H1 (cell line): ENCODE data around the gene SLC27A1. TPM values are rescaled to one million over a fixed set of nuclear protein-coding genes. Genes with fewer than 3 reads are reported as not detected.

ENCODE experiments used
- CHD2 ChIP-seq: IDR thresholded peaks from 2 replicates; pipeline ENCODE4 v1.6.1; 2012; ENCODE audit warnings: low read length, improper control_type of control experiment
- EZH2 ChIP-seq: fragments of 200-600 bp; sonication (generic); IDR thresholded peaks from 2 replicates; pipeline ENCODE4 v1.7.1; 2012; ENCODE audit warnings: low read depth, mild to moderate bottlenecking, moderate library complexity, low read length, inconsistent platforms; ENCODE audit not compliant: severe bottlenecking
- NANOG ChIP-seq: IDR thresholded peaks from 2 replicates; pipeline ENCODE4 v1.6.1; 2011; ENCODE audit warnings: low read length, low read depth, mild to moderate bottlenecking, inconsistent platforms; ENCODE audit not compliant: insufficient read depth, poor library complexity, severe bottlenecking
- PHF8 ChIP-seq: fragments of 200-600 bp; sonication (generic); conservative IDR thresholded peaks from 2 replicates; pipeline ENCODE4 v1.7.1; 2012; ENCODE audit warnings: low read depth, mild to moderate bottlenecking, inconsistent platforms, low read length, moderate library complexity
- TCF12 ChIP-seq: IDR thresholded peaks from 2 replicates; pipeline ENCODE4 v1.6.1; 2011; ENCODE audit warnings: low read depth, mild to moderate bottlenecking, low read length
- polyA plus RNA-seq, 7 experiments: library from polyadenylated mRNA; depleted of rRNA in 3 of 7; stranded (reverse) in 5 of 7; unstranded in 2 of 7; fragments of >200 nt in 5 of 7; fragments of 200-250 nt in 2 of 7; gene quantifications; 1 replicate in 5 of 7; 2 replicates in 1 of 7; 4 replicates in 1 of 7; pipeline versions ENCODE4 v1.2.1 to v1.2.3, GENCODE V29; 2011 to 2013; ENCODE audit warnings: missing spikeins in 2 of 7, mixed read lengths in 2 of 7
- total RNA-seq: library from RNA; stranded (reverse); fragmentation: NEBNext Ultra II Directional; extraction: Animal tissue kit (Norgen Biotek cat#: 25700); gene quantifications from 2 replicates; pipeline ENCODE4 v1.2.1, GENCODE V29; 2021
- TF ChIP-seq, protein P1 (sequence below), 3 experiments: IDR thresholded peaks; 1 replicate in 2 of 3; 2 replicates in 1 of 3; pipeline versions ENCODE4 v1.5.1 to v1.6.1; 2011; ENCODE audit warnings: low read length in 3 of 3, mild to moderate bottlenecking in 3 of 3, inconsistent platforms in 2 of 3, low read depth in 1 of 3, moderate library complexity in 1 of 3; ENCODE audit not compliant: insufficient read depth in 1 of 3; ENCODE audit errors: control extremely low read depth in 1 of 3
- TF ChIP-seq, protein P2 (sequence below): fragments of 300-600 bp; sonication (generic); IDR thresholded peaks from 2 replicates; pipeline ENCODE4 v1.7.1; 2012; ENCODE audit warnings: low read length, moderate library complexity, mild to moderate bottlenecking, inconsistent platforms; ENCODE audit not compliant: insufficient replicate concordance

SLC27A1 gene
- total and polyA plus RNA-seq, 2 of the 8 experiments (the other 6 are each of a cell fraction or from before 2014, with no cell fraction given), result 7.5 to 9.1 TPM

DNA sequence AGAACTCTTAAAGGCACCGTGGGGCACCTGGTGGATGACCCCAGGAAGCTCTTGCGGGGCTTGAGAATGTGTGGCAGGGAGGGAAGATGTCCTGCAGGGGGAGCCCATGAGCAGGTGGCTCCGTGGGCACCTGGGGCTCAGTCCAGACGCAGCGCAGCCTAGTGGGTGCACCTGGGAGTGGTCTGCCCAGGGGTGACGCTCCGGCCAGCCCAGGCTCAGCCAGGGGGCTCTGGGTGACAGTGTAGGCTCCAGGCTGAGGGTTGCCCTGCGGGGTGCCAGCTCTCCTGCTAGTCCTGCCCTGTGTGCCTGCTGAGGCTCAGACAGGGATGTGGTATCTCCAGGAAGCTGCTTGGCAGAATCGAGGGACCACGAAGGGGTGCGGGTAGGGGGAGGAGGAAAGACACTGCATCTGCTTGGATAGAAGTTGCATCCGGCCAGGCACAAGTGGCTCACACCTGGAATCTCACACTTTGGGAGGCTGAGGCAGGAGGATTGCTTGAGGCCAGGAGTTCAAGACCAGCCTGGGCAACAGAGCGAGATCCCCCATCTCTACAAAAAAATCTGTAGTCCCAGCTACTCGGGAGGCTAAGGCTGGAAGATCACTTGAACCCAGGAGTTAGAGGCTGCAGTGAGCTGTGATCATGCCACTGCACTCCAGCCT, 26.1 kb downstream of the SLC27A1 start (continued):
- TF ChIP-seq, protein P1, sequence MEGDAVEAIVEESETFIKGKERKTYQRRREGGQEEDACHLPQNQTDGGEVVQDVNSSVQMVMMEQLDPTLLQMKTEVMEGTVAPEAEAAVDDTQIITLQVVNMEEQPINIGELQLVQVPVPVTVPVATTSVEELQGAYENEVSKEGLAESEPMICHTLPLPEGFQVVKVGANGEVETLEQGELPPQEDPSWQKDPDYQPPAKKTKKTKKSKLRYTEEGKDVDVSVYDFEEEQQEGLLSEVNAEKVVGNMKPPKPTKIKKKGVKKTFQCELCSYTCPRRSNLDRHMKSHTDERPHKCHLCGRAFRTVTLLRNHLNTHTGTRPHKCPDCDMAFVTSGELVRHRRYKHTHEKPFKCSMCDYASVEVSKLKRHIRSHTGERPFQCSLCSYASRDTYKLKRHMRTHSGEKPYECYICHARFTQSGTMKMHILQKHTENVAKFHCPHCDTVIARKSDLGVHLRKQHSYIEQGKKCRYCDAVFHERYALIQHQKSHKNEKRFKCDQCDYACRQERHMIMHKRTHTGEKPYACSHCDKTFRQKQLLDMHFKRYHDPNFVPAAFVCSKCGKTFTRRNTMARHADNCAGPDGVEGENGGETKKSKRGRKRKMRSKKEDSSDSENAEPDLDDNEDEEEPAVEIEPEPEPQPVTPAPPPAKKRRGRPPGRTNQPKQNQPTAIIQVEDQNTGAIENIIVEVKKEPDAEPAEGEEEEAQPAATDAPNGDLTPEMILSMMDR (IDR thresholded peaks at IDR 0.05; ENCODE audit: control extremely low read depth in 1 of 3, insufficient read depth in 1 of 3, low read depth in 1 of 3, low read length in 3 of 3), result peak; percentile 99 to 100 (median 100)
- TF ChIP-seq NANOG (peak; percentile 44), TCF12 (peak; percentile 90), EZH2 (no peak), CHD2 (peak; percentile 31; the same call in 1 of the 2 replicates), PHF8 (no peak)
- TF ChIP-seq, protein P2, sequence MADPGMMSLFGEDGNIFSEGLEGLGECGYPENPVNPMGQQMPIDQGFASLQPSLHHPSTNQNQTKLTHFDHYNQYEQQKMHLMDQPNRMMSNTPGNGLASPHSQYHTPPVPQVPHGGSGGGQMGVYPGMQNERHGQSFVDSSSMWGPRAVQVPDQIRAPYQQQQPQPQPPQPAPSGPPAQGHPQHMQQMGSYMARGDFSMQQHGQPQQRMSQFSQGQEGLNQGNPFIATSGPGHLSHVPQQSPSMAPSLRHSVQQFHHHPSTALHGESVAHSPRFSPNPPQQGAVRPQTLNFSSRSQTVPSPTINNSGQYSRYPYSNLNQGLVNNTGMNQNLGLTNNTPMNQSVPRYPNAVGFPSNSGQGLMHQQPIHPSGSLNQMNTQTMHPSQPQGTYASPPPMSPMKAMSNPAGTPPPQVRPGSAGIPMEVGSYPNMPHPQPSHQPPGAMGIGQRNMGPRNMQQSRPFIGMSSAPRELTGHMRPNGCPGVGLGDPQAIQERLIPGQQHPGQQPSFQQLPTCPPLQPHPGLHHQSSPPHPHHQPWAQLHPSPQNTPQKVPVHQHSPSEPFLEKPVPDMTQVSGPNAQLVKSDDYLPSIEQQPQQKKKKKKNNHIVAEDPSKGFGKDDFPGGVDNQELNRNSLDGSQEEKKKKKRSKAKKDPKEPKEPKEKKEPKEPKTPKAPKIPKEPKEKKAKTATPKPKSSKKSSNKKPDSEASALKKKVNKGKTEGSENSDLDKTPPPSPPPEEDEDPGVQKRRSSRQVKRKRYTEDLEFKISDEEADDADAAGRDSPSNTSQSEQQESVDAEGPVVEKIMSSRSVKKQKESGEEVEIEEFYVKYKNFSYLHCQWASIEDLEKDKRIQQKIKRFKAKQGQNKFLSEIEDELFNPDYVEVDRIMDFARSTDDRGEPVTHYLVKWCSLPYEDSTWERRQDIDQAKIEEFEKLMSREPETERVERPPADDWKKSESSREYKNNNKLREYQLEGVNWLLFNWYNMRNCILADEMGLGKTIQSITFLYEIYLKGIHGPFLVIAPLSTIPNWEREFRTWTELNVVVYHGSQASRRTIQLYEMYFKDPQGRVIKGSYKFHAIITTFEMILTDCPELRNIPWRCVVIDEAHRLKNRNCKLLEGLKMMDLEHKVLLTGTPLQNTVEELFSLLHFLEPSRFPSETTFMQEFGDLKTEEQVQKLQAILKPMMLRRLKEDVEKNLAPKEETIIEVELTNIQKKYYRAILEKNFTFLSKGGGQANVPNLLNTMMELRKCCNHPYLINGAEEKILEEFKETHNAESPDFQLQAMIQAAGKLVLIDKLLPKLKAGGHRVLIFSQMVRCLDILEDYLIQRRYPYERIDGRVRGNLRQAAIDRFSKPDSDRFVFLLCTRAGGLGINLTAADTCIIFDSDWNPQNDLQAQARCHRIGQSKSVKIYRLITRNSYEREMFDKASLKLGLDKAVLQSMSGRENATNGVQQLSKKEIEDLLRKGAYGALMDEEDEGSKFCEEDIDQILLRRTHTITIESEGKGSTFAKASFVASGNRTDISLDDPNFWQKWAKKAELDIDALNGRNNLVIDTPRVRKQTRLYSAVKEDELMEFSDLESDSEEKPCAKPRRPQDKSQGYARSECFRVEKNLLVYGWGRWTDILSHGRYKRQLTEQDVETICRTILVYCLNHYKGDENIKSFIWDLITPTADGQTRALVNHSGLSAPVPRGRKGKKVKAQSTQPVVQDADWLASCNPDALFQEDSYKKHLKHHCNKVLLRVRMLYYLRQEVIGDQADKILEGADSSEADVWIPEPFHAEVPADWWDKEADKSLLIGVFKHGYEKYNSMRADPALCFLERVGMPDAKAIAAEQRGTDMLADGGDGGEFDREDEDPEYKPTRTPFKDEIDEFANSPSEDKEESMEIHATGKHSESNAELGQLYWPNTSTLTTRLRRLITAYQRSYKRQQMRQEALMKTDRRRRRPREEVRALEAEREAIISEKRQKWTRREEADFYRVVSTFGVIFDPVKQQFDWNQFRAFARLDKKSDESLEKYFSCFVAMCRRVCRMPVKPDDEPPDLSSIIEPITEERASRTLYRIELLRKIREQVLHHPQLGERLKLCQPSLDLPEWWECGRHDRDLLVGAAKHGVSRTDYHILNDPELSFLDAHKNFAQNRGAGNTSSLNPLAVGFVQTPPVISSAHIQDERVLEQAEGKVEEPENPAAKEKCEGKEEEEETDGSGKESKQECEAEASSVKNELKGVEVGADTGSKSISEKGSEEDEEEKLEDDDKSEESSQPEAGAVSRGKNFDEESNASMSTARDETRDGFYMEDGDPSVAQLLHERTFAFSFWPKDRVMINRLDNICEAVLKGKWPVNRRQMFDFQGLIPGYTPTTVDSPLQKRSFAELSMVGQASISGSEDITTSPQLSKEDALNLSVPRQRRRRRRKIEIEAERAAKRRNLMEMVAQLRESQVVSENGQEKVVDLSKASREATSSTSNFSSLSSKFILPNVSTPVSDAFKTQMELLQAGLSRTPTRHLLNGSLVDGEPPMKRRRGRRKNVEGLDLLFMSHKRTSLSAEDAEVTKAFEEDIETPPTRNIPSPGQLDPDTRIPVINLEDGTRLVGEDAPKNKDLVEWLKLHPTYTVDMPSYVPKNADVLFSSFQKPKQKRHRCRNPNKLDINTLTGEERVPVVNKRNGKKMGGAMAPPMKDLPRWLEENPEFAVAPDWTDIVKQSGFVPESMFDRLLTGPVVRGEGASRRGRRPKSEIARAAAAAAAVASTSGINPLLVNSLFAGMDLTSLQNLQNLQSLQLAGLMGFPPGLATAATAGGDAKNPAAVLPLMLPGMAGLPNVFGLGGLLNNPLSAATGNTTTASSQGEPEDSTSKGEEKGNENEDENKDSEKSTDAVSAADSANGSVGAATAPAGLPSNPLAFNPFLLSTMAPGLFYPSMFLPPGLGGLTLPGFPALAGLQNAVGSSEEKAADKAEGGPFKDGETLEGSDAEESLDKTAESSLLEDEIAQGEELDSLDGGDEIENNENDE, result no peak
